Activated CD8-positive, alpha-beta T cell treated with anti-CD3 and anti-CD28 coated beads for 36 hours (primary cell): Measurements from ENCODE around the gene CEBPE. TPM values are rescaled to one million over a fixed set of nuclear protein-coding genes. Genes with fewer than 3 reads are reported as not detected.
A peak's percentile ranks its signal among the peaks of the same experiment; 100 is the strongest.

Experiments used
- ATAC-seq: fragments of 200-7000 bp; cut with Tn5 transposase; one replicate; pipeline ENCODE4 v1.10.0; 2021; ENCODE audit warnings: mild to moderate bottlenecking, moderate library complexity
- CTCF ChIA-PET: fragments of 350-600 bp; sonication (Branson Sonifier 250); formaldehyde crosslinking; loops from one replicate; lab custom pipeline; 2021; ENCODE audit warnings: antibody characterized with exemption; lab: Charles Lee
- POLR2A ChIA-PET: fragments of 350-600 bp; sonication (Branson Sonifier 250); formaldehyde crosslinking; loops from one replicate; lab custom pipeline; 2021; ENCODE audit warnings: antibody characterized with exemption; lab: Charles Lee
- DNase-seq: peaks from one replicate; pipeline ENCODE4 v3.0.0-alpha.2; 2020
- H3K27ac Mint-ChIP-seq: one replicate; pipeline ENCODE4 v1.8.0; 2021; ENCODE audit warnings: mild to moderate bottlenecking, mixed read lengths
- H3K27me3 Mint-ChIP-seq: one replicate; pipeline ENCODE4 v1.8.0; 2021; ENCODE audit warnings: mixed read lengths
- H3K36me3 Mint-ChIP-seq: one replicate; pipeline ENCODE4 v1.8.0; 2021; ENCODE audit warnings: low read depth, mixed read lengths
- H3K4me1 Mint-ChIP-seq: one replicate; pipeline ENCODE4 v1.8.0; 2021; ENCODE audit warnings: low read depth, mixed read lengths
- H3K4me3 Mint-ChIP-seq: one replicate; pipeline ENCODE4 v1.8.0; 2021; ENCODE audit warnings: mild to moderate bottlenecking, moderate library complexity, mixed read lengths
- H3K9me3 Mint-ChIP-seq: one replicate; pipeline ENCODE4 v1.8.0; 2021; ENCODE audit warnings: mixed read lengths
- intact Hi-C: fragments of 100-400 bp; cut with micrococcal nuclease; formaldehyde crosslinking; loops from one replicate; pipeline ENCODE4 v1.10.0; 2022
- total RNA-seq, 2 experiments: library from RNA; stranded (reverse); gene quantifications; one replicate each; pipeline ENCODE4 v1.2.3, GENCODE V29; 2021
- TF ChIP-seq, protein P1 (sequence below): fragments of 200-600 bp; IDR thresholded peaks from one replicate; pipeline ENCODE4 v1.8.0; 2022; ENCODE audit warnings: antibody characterized with exemption, mild to moderate bottlenecking

CEBPE gene
- total RNA-seq, 2 experiments from 2014 or later = 0.27 to 0.34 TPM

DNA sequence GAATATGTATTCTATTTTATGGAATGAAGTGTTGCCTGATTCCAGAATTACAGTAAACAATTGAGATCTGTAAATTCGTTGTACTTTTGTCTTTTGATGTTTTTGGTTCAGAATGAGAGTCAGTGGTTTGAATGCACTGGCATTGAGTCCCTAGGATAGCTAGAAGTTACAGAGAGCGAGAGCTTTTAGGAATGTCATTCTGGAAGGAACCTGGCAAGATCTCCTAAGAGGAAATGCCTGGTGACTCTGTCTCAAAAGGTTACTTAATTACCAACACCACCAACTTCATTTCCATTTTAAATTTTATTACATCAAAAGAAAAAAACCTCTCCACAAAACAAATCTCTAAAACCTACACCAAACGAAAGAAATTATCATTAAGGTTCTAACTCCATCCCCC is 6.0 kb upstream of the CEBPE start:
- peaks cover 16% of the 10 kb centered on the region for H3K4me1 Mint-ChIP-seq
- ChIA-PET POLR2A (no interaction called here), CTCF (interaction anchor here (0.8 to 13.3 kb wide), 2 partner anchors 56 to 61 kb away, joined by 3 to 290 read pairs; partner anchors contain the start of gene SLC7A8)
- no peaks in the 10 kb centered on the region for H3K27me3 Mint-ChIP-seq
- no peak for DNase-seq
- no peaks in the 10 kb centered on the region for H3K36me3 Mint-ChIP-seq
- no peak overlapping the region for H3K27ac Mint-ChIP-seq
- intact Hi-C loops = no loop called here
- TF ChIP-seq, protein P1, sequence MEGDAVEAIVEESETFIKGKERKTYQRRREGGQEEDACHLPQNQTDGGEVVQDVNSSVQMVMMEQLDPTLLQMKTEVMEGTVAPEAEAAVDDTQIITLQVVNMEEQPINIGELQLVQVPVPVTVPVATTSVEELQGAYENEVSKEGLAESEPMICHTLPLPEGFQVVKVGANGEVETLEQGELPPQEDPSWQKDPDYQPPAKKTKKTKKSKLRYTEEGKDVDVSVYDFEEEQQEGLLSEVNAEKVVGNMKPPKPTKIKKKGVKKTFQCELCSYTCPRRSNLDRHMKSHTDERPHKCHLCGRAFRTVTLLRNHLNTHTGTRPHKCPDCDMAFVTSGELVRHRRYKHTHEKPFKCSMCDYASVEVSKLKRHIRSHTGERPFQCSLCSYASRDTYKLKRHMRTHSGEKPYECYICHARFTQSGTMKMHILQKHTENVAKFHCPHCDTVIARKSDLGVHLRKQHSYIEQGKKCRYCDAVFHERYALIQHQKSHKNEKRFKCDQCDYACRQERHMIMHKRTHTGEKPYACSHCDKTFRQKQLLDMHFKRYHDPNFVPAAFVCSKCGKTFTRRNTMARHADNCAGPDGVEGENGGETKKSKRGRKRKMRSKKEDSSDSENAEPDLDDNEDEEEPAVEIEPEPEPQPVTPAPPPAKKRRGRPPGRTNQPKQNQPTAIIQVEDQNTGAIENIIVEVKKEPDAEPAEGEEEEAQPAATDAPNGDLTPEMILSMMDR = no peak
- H3K9me3 Mint-ChIP-seq = no peaks in the 10 kb centered on the region
- no peak for ATAC-seq
- H3K4me3 Mint-ChIP-seq = no peak overlapping the region

DNA sequence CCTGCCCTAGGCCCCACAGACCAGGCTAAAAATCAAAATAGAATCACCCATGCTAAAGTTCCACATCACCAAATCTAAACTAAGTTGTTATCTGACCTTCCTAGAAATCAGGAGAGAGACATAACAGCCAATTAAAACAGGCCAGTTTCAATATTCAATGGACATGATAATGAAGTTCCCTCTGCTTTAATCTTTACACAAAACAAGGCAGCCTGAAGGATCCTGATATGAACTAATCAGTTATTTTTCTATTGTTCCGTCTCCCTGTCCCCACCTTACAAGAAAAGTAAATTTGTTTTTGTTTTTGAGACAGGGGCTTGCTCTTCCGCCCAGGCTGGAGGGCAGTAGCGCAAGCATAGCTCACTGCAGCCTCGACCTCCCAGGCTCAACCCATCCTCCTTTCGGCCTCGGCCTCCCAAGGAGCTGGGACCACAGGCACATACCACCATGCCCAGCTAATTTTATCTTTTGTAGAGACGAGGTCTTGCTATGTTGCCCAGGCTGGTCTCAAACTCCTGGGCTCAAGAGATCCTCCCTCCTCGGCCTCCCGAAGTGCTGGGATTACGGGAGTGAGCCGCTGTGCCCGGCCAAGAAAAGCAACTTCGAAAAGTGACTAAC is 5.4 kb upstream of the CEBPE start:
- POLR2A ChIA-PET = no interaction called here
- intact Hi-C loops = loop anchor here (5.0 kb wide), 1 partner anchor 173 kb away; no protein-coding TSS in a partner anchor

DNA sequence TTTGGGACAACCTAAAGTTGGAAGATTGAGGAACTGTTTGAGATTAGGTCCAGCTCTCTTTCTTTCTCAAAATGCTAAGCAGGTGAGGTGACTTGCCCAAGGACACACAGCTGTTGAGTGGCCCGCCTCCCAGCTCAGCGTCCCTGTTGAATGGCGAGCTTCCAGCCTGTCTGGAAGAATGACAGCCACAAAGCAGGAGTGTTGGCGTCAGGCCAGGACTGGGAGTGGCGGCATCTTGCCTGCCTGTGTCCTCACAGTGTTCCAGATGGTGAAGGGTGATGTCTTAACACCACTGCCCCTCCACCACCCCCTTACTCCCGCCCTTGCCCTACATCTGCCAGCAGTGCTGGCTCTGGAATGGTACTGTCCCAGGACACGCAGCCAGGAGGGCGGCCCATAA is 4.4 kb upstream of the CEBPE start:
- ChIA-PET CTCF (interaction anchor here (1.0 to 13.3 kb wide), 3 partner anchors 46 to 62 kb away, joined by 3 to 290 read pairs (median 32); partner anchors contain the start of gene SLC7A8), POLR2A (interaction anchor here (0.7 kb wide), 1 partner anchor 58 kb away, joined by 3 read pairs; no protein-coding TSS in a partner anchor)
- no peaks in the 10 kb centered on the region for H3K27me3 Mint-ChIP-seq
- H3K27ac Mint-ChIP-seq = no peak overlapping the region
- ATAC-seq (no peak), DNase-seq (no peak)
- no peak overlapping the region for H3K4me3 Mint-ChIP-seq
- H3K9me3 Mint-ChIP-seq = no peaks in the 10 kb centered on the region
- H3K4me1 Mint-ChIP-seq = peaks cover 29% of the 10 kb centered on the region
- intact Hi-C loops = loop anchor here (5.0 kb wide), 1 partner anchor 174 kb away; no protein-coding TSS in a partner anchor
- TF ChIP-seq, protein P1 = no peak
- H3K36me3 Mint-ChIP-seq = no peaks in the 10 kb centered on the region

More for the DNA sequence above, 5.4 kb upstream of the CEBPE start:
- CTCF ChIA-PET = interaction anchor here (0.8 to 13.3 kb wide), 2 partner anchors 56 to 61 kb away, joined by 3 to 290 read pairs; partner anchors contain the start of gene SLC7A8
- TF ChIP-seq, protein P1 = no peak
- DNase-seq (no peak), ATAC-seq (no peak)
- Mint-ChIP-seq H3K27me3 (no peaks in the 10 kb centered on the region), H3K9me3 (no peaks in the 10 kb centered on the region), H3K27ac (no peak overlapping the region), H3K4me1 (peaks cover 22% of the 10 kb centered on the region), H3K4me3 (no peak overlapping the region), H3K36me3 (no peaks in the 10 kb centered on the region)

DNA sequence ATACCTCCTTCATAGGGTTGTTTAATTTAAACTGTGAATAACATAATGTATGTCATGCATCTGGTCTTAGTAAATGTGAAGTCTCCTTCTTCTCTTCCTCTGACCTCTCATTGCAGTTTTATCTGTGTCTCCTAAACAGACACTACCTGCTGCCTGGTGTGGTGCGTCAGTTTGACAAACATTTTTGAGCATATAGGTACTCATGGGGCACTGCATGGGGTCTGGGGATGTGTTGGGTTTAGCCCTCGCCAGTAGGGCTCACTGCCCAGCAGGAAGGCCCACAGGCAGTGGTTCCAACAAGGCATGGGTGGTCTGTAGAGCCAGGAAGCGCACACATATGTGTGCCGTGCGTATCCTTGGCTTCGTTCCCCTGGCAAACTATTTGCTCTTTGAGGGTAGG is 3.0 kb upstream of the CEBPE start:
- Mint-ChIP-seq H3K4me3 (no peak overlapping the region), H3K27me3 (no peaks in the 10 kb centered on the region), H3K9me3 (no peaks in the 10 kb centered on the region), H3K36me3 (no peaks in the 10 kb centered on the region), H3K27ac (no peak overlapping the region), H3K4me1 (peaks cover 39% of the 10 kb centered on the region)
- ChIA-PET CTCF (interaction anchor here (1.0 to 13.3 kb wide), 18 partner anchors 8 to 257 kb away, joined by 3 to 290 read pairs (median 14); partner anchors contain the start of genes CIROP, PABPN1 and SLC7A8), POLR2A (interaction anchor here (0.9 kb wide), 1 partner anchor 61 kb away, joined by 4 read pairs; the partner anchor contains the start of gene SLC7A8)
- TF ChIP-seq, protein P1 = no peak
- ATAC-seq = no peak
- no peak for DNase-seq
- intact Hi-C loops = loop anchor here (5.0 kb wide), 1 partner anchor 175 kb away; no protein-coding TSS in a partner anchor

DNA sequence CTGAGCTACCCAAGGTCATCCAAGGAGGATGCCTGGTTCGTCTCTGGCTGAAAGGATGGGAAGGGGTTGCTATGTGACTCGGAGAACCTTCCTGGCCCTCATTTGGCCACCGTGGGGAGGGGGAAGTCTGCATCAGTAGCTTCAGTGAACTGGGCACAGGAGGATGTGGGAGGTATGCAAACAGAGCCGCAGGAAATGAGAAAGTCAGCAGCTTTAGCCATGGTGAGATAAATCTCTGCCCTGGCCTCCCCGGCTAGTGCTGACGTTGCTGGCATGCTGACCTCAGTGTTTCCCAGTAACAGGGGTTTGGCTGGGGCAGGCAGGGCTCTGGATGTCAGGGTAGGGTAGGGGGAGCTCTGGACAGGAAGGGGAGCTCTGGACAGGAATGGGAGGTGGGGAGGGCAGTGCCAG is 2.3 kb upstream of the CEBPE start:
- CTCF ChIA-PET = interaction anchor here (0.6 to 13.3 kb wide), 46 partner anchors 9 to 349 kb away, joined by 3 to 290 read pairs (median 6); partner anchors contain the start of genes ACIN1, C14orf119, CIROP and HOMEZ
- Mint-ChIP-seq H3K36me3 (no peaks in the 10 kb centered on the region), H3K4me1 (peaks cover 43% of the 10 kb centered on the region), H3K4me3 (no peak overlapping the region), H3K9me3 (no peaks in the 10 kb centered on the region), H3K27me3 (no peaks in the 10 kb centered on the region), H3K27ac (peak overlapping the region; percentile 29)
- TF ChIP-seq, protein P1 = no peak
- DNase-seq = peak; percentile 18
- POLR2A ChIA-PET = interaction anchor here (0.8 to 1.1 kb wide), 3 partner anchors 61 to 201 kb away, joined by 3 to 4 read pairs (median 3); partner anchors contain the start of gene SLC7A8
- intact Hi-C loops = loop anchor here (1.0 to 5.0 kb wide), 2 partner anchors 66 to 176 kb away; no protein-coding TSS in a partner anchor
- ATAC-seq = peak; percentile 14
